K562 (cell line): ENCODE data around the gene GNGT2. TPM values are rescaled to one million over a fixed set of nuclear protein-coding genes. Genes with fewer than 3 reads are reported as not detected.

Experiments
- ASH1L ChIP-seq: fragments of 450-650 bp; IDR thresholded peaks from 2 replicates; pipeline ENCODE4 v1.6.1; 2018; ENCODE audit warnings: borderline replicate concordance, mild to moderate bottlenecking, low read depth; ENCODE audit not compliant: partially characterized antibody
- CC2D1A ChIP-seq: fragments of 450-650 bp; IDR thresholded peaks from 2 replicates; pipeline ENCODE4 v1.6.1; 2017; ENCODE audit warnings: mild to moderate bottlenecking
- EGR1 ChIP-seq: fragments of 450-650 bp; conservative IDR thresholded peaks from 2 replicates; pipeline ENCODE4 v1.6.1; 2017; ENCODE audit warnings: mild to moderate bottlenecking
- ESRRA ChIP-seq: fragments of 450-650 bp; IDR thresholded peaks from 2 replicates; pipeline ENCODE4 v1.6.1; 2014; ENCODE audit warnings: low read depth, mild to moderate bottlenecking, moderate library complexity, borderline replicate concordance
- FOXK2 ChIP-seq, 2 experiments: fragments of 450-650 bp; IDR thresholded peaks in 1 of 2; conservative IDR thresholded peaks in 1 of 2; 2 replicates each; pipeline ENCODE4 v1.6.1; 2016; ENCODE audit warnings: low read depth in 2 of 2, mild to moderate bottlenecking in 1 of 2
- FUS ChIP-seq: fragments of 200-400 bp; formaldehyde crosslinking; optimal IDR thresholded peaks from 2 replicates; pipeline ENCODE3; 2017; ENCODE audit warnings: low read depth, low read length
- KAT2B ChIP-seq: IDR thresholded peaks from one replicate; pipeline ENCODE4 v1.6.1; 2012; ENCODE audit warnings: low read depth, mild to moderate bottlenecking, control low read depth, inconsistent platforms, low read length, moderate library complexity
- MXI1 ChIP-seq: IDR thresholded peaks from 2 replicates; pipeline ENCODE4 v1.6.1; 2011; ENCODE audit warnings: low read depth, mild to moderate bottlenecking, improper control_type of control experiment, low read length
- PCBP2 ChIP-seq: fragments of 200-400 bp; formaldehyde crosslinking; IDR thresholded peaks from 2 replicates; pipeline ENCODE4 v1.6.1; 2018; ENCODE audit warnings: low read length, low read depth, mild to moderate bottlenecking, moderate library complexity; ENCODE audit not compliant: poor library complexity, severe bottlenecking
- RBBP5 ChIP-seq: fragments of 200-600 bp; sonication (generic); IDR thresholded peaks from 2 replicates; pipeline ENCODE4 v1.6.1; 2012; ENCODE audit warnings: borderline replicate concordance, mild to moderate bottlenecking, low read length, control low read depth, inconsistent platforms; ENCODE audit not compliant: insufficient read depth, poor library complexity, severe bottlenecking
- RBM15 ChIP-seq: fragments of 200-400 bp; formaldehyde crosslinking; IDR thresholded peaks from 2 replicates; pipeline ENCODE4 v1.6.1; 2018; ENCODE audit warnings: mild to moderate bottlenecking, low read length, moderate library complexity; ENCODE audit not compliant: insufficient read depth
- RCOR1 ChIP-seq, 2 experiments: IDR thresholded peaks; 2 replicates each; pipeline ENCODE4 v1.6.1; 2012; ENCODE audit warnings: low read depth in 2 of 2, low read length in 2 of 2, borderline replicate concordance in 1 of 2, improper control_type of control experiment in 1 of 2
- RNF2 ChIP-seq: sonication (generic); IDR thresholded peaks from 2 replicates; pipeline ENCODE4 v1.6.1; 2016
- SAFB2 ChIP-seq: fragments of 200-400 bp; formaldehyde crosslinking; IDR thresholded peaks from 2 replicates; pipeline ENCODE4 v1.6.1; 2018; ENCODE audit warnings: borderline replicate concordance, low read length, low read depth, moderate library complexity; ENCODE audit not compliant: severe bottlenecking
- TEAD4 ChIP-seq, 2 experiments: sonication (generic) in 1 of 2; formaldehyde crosslinking in 1 of 2; IDR thresholded peaks; 2 replicates each; pipeline versions ENCODE4 v1.6.1 to v1.8.0; 2012 to 2022; ENCODE audit warnings: borderline replicate concordance in 1 of 2, inconsistent platforms in 1 of 2, low read length in 1 of 2, mild to moderate bottlenecking in 1 of 2, missing genetic modification reagents in 1 of 2
- ZC3H11A ChIP-seq: IDR thresholded peaks from 2 replicates; pipeline ENCODE4 v1.6.1; 2012; ENCODE audit warnings: low read depth, low read length, improper control_type of control experiment
- ZNF347 ChIP-seq: fragments of 450-650 bp; formaldehyde crosslinking; IDR thresholded peaks from 2 replicates; pipeline ENCODE4 v1.4.0; 2020; ENCODE audit warnings: low read depth, mild to moderate bottlenecking, moderate library complexity
- ZNF511 ChIP-seq: sonication (generic); formaldehyde crosslinking; IDR thresholded peaks from 2 replicates; pipeline ENCODE4 v1.8.0; 2022; ENCODE audit warnings: mild to moderate bottlenecking, missing genetic modification reagents
- ZNF584 ChIP-seq: fragments of 200-800 bp; sonication (Bioruptor generic); IDR thresholded peaks from 2 replicates; pipeline ENCODE4 v1.6.1; 2016; ENCODE audit warnings: low read depth, mild to moderate bottlenecking, missing genetic modification characterization, missing compliant biosample characterization
- polyA plus RNA-seq, 8 experiments: library from polyadenylated mRNA; depleted of rRNA in 4 of 8; stranded (reverse) in 5 of 8; unstranded in 3 of 8; fragments of >200 nt; fragmentation: Nextera tagmentation in 2 of 8; fragmentation: Illumina TruSeq in 1 of 8; extraction: Ambion mirVana in 2 of 8; extraction: Trizol in 1 of 8; gene quantifications; 2 replicates each; pipeline versions ENCODE4 v1.2.1 to v1.2.3, GENCODE V29; 2011 to 2014; ENCODE audit warnings: inconsistent platforms in 1 of 8, missing spikeins in 1 of 8
- total RNA-seq, 7 experiments: library from RNA; depleted of rRNA in 6 of 7; stranded (reverse); fragments of >200 nt in 6 of 7; fragmentation: Illumina TruSeq in 2 of 7; extraction: Trizol in 2 of 7; gene quantifications; 2 replicates each; pipeline versions ENCODE4 v1.2.1 to v1.2.3, GENCODE V29; 2011 to 2021; ENCODE audit warnings: low replicate concordance in 1 of 7
- TF ChIP-seq, protein P1 (sequence below), 3 experiments: fragments of 200-800 bp in 1 of 3; sonication (Bioruptor generic) in 1 of 3; sonication (generic) in 1 of 3; formaldehyde crosslinking in 1 of 3; IDR thresholded peaks; 2 replicates each; pipeline versions ENCODE4 v1.6.1 to v1.8.0; 2016 to 2022; ENCODE audit warnings: mild to moderate bottlenecking in 2 of 3, missing compliant biosample characterization in 2 of 3, missing genetic modification characterization in 2 of 3, missing genetic modification reagents in 1 of 3

GNGT2 gene
- total and polyA plus RNA-seq, 9 of the 15 experiments (the other 6 are each of a cell fraction or from before 2014, with no cell fraction given): not detected

GRCh38 chr17:49191917-49192741 lies 18.2 kb downstream of the GNGT2 start (continued):
- TF ChIP-seq ZNF511 (CRISPR knock-in tag) (peak; percentile 30; the same call in 1 of the 2 replicates), SAFB2 (no peak), ZNF347 (CRISPR knock-in tag) (no peak), ZNF584 (CRISPR knock-in tag) (no peak), PCBP2 (no peak), ASH1L (no peak), EGR1 (0 out of 2 replicates have a peak, but pooled peaks have one; percentile 13), TEAD4 (IDR thresholded peaks at IDR 0.05; ENCODE audit: low read length) (peak; percentile 85), TEAD4 (CRISPR knock-in tag; IDR thresholded peaks at IDR 0.05; ENCODE audit: borderline replicate concordance) (no peak), MXI1 (no peak), FOXK2 (conservative IDR thresholded peaks at IDR 0.05 in 1 of 2, IDR thresholded peaks at IDR 0.05 in 1 of 2; ENCODE audit: low read depth in 2 of 2) (peak; percentile 50 to 54), CC2D1A (0 out of 2 replicates have a peak, but pooled peaks have one; percentile 45), RNF2 (peak; percentile 79; the same call in 1 of the 2 replicates), FUS (no peak), RBBP5 (peak; percentile 86), RCOR1 (IDR thresholded peaks at IDR 0.05; ENCODE audit: borderline replicate concordance in 1 of 2, low read depth in 2 of 2, low read length in 2 of 2) (peak; percentile 55 to 77; a peak in 3 of 4 replicates), ZC3H11A (no peak), KAT2B (no peak), ESRRA (no peak; the same call in 1 of the 2 replicates), RBM15 (no peak)
- TF ChIP-seq, protein P1, sequence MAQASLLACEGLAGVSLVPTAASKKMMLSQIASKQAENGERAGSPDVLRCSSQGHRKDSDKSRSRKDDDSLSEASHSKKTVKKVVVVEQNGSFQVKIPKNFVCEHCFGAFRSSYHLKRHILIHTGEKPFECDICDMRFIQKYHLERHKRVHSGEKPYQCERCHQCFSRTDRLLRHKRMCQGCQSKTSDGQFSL (CRISPR knock-in tag; IDR thresholded peaks at IDR 0.05): peak; percentile 68
- TF ChIP-seq, protein P1 (tag; IDR thresholded peaks at IDR 0.05): no peak
